Measurements from ENCODE around the gene HDAC9. TPM values are rescaled to one million over a fixed set of nuclear protein-coding genes. Genes with fewer than 3 reads are reported as not detected.

HDAC9 gene
- total RNA-seq, 1 experiment from 2014 or later = 7.7 TPM

DNA sequence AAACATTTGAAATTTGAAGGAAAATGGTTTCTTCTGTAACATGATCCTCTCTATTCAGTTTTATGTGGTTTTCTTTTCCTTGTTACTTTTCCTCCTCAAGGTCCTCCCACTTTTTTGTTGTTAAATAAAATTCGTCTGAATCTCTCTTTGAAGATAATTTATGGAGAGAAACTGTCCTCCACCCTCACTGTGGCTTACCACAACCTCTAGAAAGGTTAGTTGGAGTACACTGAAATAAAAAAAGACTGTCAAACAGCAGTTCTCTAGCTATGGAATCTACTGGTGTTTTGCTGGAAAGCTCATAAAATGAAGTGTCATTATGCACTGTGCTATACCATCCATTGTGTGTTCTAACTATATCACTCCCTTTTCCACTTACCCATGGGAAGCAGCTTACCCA is 189.4 kb downstream of the HDAC9 start:
- Mint-ChIP-seq H3K4me3 (no peak overlapping the region), H3K4me1 (no peaks in the 10 kb centered on the region), H3K27ac (no peak overlapping the region), H3K9me3 (no peaks in the 10 kb centered on the region), H3K27me3 (ENCODE audit: low read depth) (no peaks in the 10 kb centered on the region), H3K36me3 (ENCODE audit: insufficient read depth in 1 of 3, low read depth in 3 of 3) (no peaks in the 10 kb centered on the region)
- Histone ChIP-seq H2BK20ac (ENCODE audit: low read depth, low read length, poor library complexity, severe bottlenecking) (no peak overlapping the region), H3K4me1 (ENCODE audit: insufficient read depth, low read length) (no peaks in the 10 kb centered on the region), H3K27me3 (ENCODE audit: insufficient read depth, low read length) (no peaks in the 10 kb centered on the region), H3K27ac (ENCODE audit: insufficient read length, low read depth, low read length) (no peak overlapping the region), H2AFZ (ENCODE audit: low read length) (no peak overlapping the region), H2AK5ac (ENCODE audit: insufficient read length, low read length) (no peak overlapping the region), H2BK12ac (ENCODE audit: insufficient read length, low read depth, low read length) (no peak overlapping the region), H2BK120ac (ENCODE audit: low read depth, low read length, poor library complexity, severe bottlenecking) (no peak overlapping the region), H2BK15ac (ENCODE audit: low read depth, low read length) (no peak overlapping the region), H3K14ac (ENCODE audit: insufficient read depth, low read length) (no peak overlapping the region), H4K5ac (ENCODE audit: insufficient read length, low read depth, low read length) (no peak overlapping the region), H3K79me2 (ENCODE audit: insufficient read depth, low read length) (no peaks in the 10 kb centered on the region), H3K18ac (ENCODE audit: insufficient read length, low read depth, low read length) (no peak overlapping the region), H3K4ac (ENCODE audit: low read depth, low read length) (no peak overlapping the region), H4K20me1 (ENCODE audit: control insufficient read depth, insufficient read depth, insufficient read length) (no peaks in the 10 kb centered on the region), H3K56ac (ENCODE audit: insufficient read length, low read depth, low read length) (no peak overlapping the region), H3K9me3 (ENCODE audit: control insufficient read depth, low read depth, low read length) (no peaks in the 10 kb centered on the region), H3K23ac (ENCODE audit: insufficient read length, low read depth, low read length) (no peak overlapping the region), H4K91ac (ENCODE audit: insufficient read length, low read depth, low read length) (no peak overlapping the region), H3T11ph (ENCODE audit: low read length) (no peak overlapping the region), H4K8ac (replicated peaks; ENCODE audit: insufficient read length, low read depth, low read length) (no peak overlapping the region), H3K4me2 (ENCODE audit: insufficient read depth, insufficient read length, low read length) (no peak overlapping the region), H3K9ac (ENCODE audit: extremely low read depth, insufficient read length, low read length) (no peak overlapping the region), H2BK5ac (ENCODE audit: insufficient read length, low read length) (no peak overlapping the region), H3K23me2 (ENCODE audit: insufficient read length, low read depth, low read length, poor library complexity, severe bottlenecking) (no peaks in the 10 kb centered on the region), H3K79me1 (ENCODE audit: insufficient read depth, low read depth, low read length, poor library complexity, severe bottlenecking) (no peaks in the 10 kb centered on the region)
- TF ChIP-seq, protein P1, sequence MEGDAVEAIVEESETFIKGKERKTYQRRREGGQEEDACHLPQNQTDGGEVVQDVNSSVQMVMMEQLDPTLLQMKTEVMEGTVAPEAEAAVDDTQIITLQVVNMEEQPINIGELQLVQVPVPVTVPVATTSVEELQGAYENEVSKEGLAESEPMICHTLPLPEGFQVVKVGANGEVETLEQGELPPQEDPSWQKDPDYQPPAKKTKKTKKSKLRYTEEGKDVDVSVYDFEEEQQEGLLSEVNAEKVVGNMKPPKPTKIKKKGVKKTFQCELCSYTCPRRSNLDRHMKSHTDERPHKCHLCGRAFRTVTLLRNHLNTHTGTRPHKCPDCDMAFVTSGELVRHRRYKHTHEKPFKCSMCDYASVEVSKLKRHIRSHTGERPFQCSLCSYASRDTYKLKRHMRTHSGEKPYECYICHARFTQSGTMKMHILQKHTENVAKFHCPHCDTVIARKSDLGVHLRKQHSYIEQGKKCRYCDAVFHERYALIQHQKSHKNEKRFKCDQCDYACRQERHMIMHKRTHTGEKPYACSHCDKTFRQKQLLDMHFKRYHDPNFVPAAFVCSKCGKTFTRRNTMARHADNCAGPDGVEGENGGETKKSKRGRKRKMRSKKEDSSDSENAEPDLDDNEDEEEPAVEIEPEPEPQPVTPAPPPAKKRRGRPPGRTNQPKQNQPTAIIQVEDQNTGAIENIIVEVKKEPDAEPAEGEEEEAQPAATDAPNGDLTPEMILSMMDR (conservative IDR thresholded peaks at IDR 0.05) = no peak
- WGBS (ENCODE audit: extremely low coverage, insufficient read length, low lambda C conversion rate) = no CpG with 5 or more reads among the region's 1 CpG
- no peak for DNase-seq

Data from H9 (cell line).